WTC11 (cell line): Measurements from ENCODE around the gene RFX4. TPM values are rescaled to one million over a fixed set of nuclear protein-coding genes. Genes with fewer than 3 reads are reported as not detected.
A peak's percentile ranks its signal among the peaks of the same experiment; 100 is the strongest.

Experiments
- ATAC-seq: fragments of 200-7000 bp; cut with Tn5 transposase; 2 replicates; pipeline ENCODE4 v1.10.0; 2021; ENCODE audit warnings: mild to moderate bottlenecking, moderate library complexity
- CTCF ChIA-PET: fragments of 300-600 bp; sonication (Branson Sonifier 250); formaldehyde crosslinking; loops from one replicate; lab custom pipeline; 2021; ENCODE audit warnings: antibody characterized with exemption; lab: Charles Lee
- POLR2A ChIA-PET: fragments of 350-600 bp; sonication (Branson Sonifier 250); formaldehyde crosslinking; loops from one replicate; lab custom pipeline; 2021; ENCODE audit warnings: antibody characterized with exemption; lab: Charles Lee
- DNase-seq: peaks from one replicate; pipeline ENCODE4 v3.0.0; 2021; ENCODE audit warnings: low spot score
- H3K27ac Mint-ChIP-seq: 2 replicates; pipeline ENCODE4 v1.8.0; 2021; ENCODE audit warnings: mixed read lengths
- H3K27me3 Mint-ChIP-seq: 2 replicates; pipeline ENCODE4 v1.8.0; 2021; ENCODE audit warnings: low read depth, mild to moderate bottlenecking, moderate library complexity, mixed read lengths
- H3K36me3 Mint-ChIP-seq: 2 replicates; pipeline ENCODE4 v1.8.0; 2021; ENCODE audit warnings: mixed read lengths
- H3K4me1 Mint-ChIP-seq: 2 replicates; pipeline ENCODE4 v1.8.0; 2022; ENCODE audit warnings: mixed read lengths
- H3K4me3 Mint-ChIP-seq: 2 replicates; pipeline ENCODE4 v1.8.0; 2021; ENCODE audit warnings: mild to moderate bottlenecking, moderate library complexity, mixed read lengths
- H3K9me3 Mint-ChIP-seq: 2 replicates; pipeline ENCODE4 v1.8.0; 2021; ENCODE audit warnings: mixed read lengths
- ARID4B ChIP-seq: sonication (generic); formaldehyde crosslinking; IDR thresholded peaks from 2 replicates; pipeline ENCODE4 v1.8.0; 2023; ENCODE audit warnings: missing genetic modification reagents, mild to moderate bottlenecking, borderline replicate concordance
- ATF6 ChIP-seq: sonication (generic); formaldehyde crosslinking; IDR thresholded peaks from 2 replicates; pipeline ENCODE4 v1.8.1; 2023; ENCODE audit warnings: mild to moderate bottlenecking, missing genetic modification reagents
- CTCF ChIP-seq: fragments of 200-600 bp; IDR thresholded peaks from 2 replicates; pipeline ENCODE4 v1.8.0; 2022; ENCODE audit warnings: antibody characterized with exemption
- JUN ChIP-seq: sonication (generic); formaldehyde crosslinking; IDR thresholded peaks from 2 replicates; pipeline ENCODE4 v1.8.0; 2023; ENCODE audit warnings: mild to moderate bottlenecking, missing genetic modification reagents
- KAT7 ChIP-seq: sonication (generic); formaldehyde crosslinking; IDR thresholded peaks from 2 replicates; pipeline ENCODE4 v1.8.1; 2023; ENCODE audit warnings: missing genetic modification reagents, mild to moderate bottlenecking, borderline replicate concordance
- NFYB ChIP-seq: sonication (generic); formaldehyde crosslinking; conservative IDR thresholded peaks from 2 replicates; pipeline ENCODE4 v1.8.0; 2022; ENCODE audit warnings: low read depth, missing genetic modification reagents
- NR2C2 ChIP-seq: sonication (generic); formaldehyde crosslinking; IDR thresholded peaks from 2 replicates; pipeline ENCODE4 v1.8.0; 2022; ENCODE audit warnings: mild to moderate bottlenecking, missing genetic modification reagents
- RELA ChIP-seq: sonication (generic); formaldehyde crosslinking; IDR thresholded peaks from 2 replicates; pipeline ENCODE4 v1.8.1; 2022; ENCODE audit warnings: missing genetic modification reagents, mild to moderate bottlenecking, borderline replicate concordance
- RORB ChIP-seq: fragments of 250-450 bp; sonication (Bioruptor Pico); IDR thresholded peaks from 2 replicates; pipeline ENCODE4 v1.9.0; 2021; ENCODE audit warnings: mild to moderate bottlenecking
- SMAD4 ChIP-seq: sonication (generic); formaldehyde crosslinking; IDR thresholded peaks from 2 replicates; pipeline ENCODE4 v1.8.0; 2022; ENCODE audit warnings: mild to moderate bottlenecking, missing genetic modification reagents
- TEAD4 ChIP-seq: sonication (generic); formaldehyde crosslinking; IDR thresholded peaks from 2 replicates; pipeline ENCODE4 v1.8.0; 2022; ENCODE audit warnings: mild to moderate bottlenecking, missing genetic modification reagents
- ZBTB21 ChIP-seq: sonication (generic); formaldehyde crosslinking; IDR thresholded peaks from 2 replicates; pipeline ENCODE4 v1.8.1; 2023; ENCODE audit warnings: mild to moderate bottlenecking, missing genetic modification reagents, borderline replicate concordance
- ZNF219 ChIP-seq: sonication (generic); formaldehyde crosslinking; IDR thresholded peaks from 2 replicates; pipeline ENCODE4 v1.8.0; 2023; ENCODE audit warnings: missing genetic modification reagents, mild to moderate bottlenecking, borderline replicate concordance
- ZNF416 ChIP-seq: fragments of 250-450 bp; sonication (Bioruptor Pico); IDR thresholded peaks from 2 replicates; pipeline ENCODE4 v1.9.0; 2021; ENCODE audit warnings: mild to moderate bottlenecking, inconsistent platforms
- ZNF532 ChIP-seq: fragments of 250-450 bp; sonication (Bioruptor Pico); IDR thresholded peaks from 2 replicates; pipeline ENCODE4 v1.9.0; 2021; ENCODE audit warnings: mild to moderate bottlenecking, borderline replicate concordance
- total RNA-seq: library from RNA; stranded (reverse); gene quantifications from 3 replicates; pipeline ENCODE4 v1.2.3, GENCODE V29; 2021
- TF ChIP-seq, protein P1 (sequence below): sonication (generic); formaldehyde crosslinking; IDR thresholded peaks from 2 replicates; pipeline ENCODE4 v1.8.0; 2022; ENCODE audit warnings: missing genetic modification reagents

The RFX4 gene
- total RNA-seq, 1 experiment from 2014 or later = 0.26 TPM

DNA sequence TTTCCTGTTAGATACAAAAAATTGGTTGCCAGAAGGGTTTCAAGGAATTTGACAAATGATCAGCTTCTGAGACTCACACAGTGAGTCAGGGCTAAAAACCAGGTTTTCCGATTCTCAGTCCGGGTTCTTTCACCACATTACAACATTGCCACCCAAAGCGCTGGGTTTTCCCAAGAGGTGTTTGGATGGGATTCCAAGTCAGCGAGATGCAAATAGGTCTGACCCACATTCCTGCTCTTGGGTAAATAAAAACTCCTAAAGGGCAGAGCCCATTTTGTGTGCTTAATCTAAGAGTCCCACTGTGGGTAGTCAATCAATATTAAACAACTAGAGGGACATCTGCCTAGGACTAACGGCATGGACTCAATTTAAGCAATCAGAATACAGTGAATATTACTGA, 186.3 kb downstream of the RFX4 start:
- TF ChIP-seq, protein P1, sequence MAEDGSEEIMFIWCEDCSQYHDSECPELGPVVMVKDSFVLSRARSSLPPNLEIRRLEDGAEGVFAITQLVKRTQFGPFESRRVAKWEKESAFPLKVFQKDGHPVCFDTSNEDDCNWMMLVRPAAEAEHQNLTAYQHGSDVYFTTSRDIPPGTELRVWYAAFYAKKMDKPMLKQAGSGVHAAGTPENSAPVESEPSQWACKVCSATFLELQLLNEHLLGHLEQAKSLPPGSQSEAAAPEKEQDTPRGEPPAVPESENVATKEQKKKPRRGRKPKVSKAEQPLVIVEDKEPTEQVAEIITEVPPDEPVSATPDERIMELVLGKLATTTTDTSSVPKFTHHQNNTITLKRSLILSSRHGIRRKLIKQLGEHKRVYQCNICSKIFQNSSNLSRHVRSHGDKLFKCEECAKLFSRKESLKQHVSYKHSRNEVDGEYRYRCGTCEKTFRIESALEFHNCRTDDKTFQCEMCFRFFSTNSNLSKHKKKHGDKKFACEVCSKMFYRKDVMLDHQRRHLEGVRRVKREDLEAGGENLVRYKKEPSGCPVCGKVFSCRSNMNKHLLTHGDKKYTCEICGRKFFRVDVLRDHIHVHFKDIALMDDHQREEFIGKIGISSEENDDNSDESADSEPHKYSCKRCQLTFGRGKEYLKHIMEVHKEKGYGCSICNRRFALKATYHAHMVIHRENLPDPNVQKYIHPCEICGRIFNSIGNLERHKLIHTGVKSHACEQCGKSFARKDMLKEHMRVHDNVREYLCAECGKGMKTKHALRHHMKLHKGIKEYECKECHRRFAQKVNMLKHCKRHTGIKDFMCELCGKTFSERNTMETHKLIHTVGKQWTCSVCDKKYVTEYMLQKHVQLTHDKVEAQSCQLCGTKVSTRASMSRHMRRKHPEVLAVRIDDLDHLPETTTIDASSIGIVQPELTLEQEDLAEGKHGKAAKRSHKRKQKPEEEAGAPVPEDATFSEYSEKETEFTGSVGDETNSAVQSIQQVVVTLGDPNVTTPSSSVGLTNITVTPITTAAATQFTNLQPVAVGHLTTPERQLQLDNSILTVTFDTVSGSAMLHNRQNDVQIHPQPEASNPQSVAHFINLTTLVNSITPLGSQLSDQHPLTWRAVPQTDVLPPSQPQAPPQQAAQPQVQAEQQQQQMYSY (CRISPR knock-in tag) = peak; percentile 64; the same call in 1 of the 2 replicates
- no peak for TF ChIP-seq RELA (CRISPR knock-in tag)
- TF ChIP-seq ZBTB21 = no peak
- no peaks in the 10 kb centered on the region; the same call in 1 of the 2 replicates for H3K9me3 Mint-ChIP-seq
- ATAC-seq (peak; percentile 14), DNase-seq (peak; percentile 51)
- no peaks in the 10 kb centered on the region; the same call in 1 of the 2 replicates for H3K36me3 Mint-ChIP-seq
- POLR2A ChIA-PET = no interaction called here
- H3K4me3 Mint-ChIP-seq = peak overlapping the region; percentile 60
- CTCF ChIA-PET = no interaction called here
- peak overlapping the region; percentile 94 for H3K27ac Mint-ChIP-seq
- H3K4me1 Mint-ChIP-seq = peaks cover 71% of the 10 kb centered on the region
- no peaks in the 10 kb centered on the region for H3K27me3 Mint-ChIP-seq

DNA sequence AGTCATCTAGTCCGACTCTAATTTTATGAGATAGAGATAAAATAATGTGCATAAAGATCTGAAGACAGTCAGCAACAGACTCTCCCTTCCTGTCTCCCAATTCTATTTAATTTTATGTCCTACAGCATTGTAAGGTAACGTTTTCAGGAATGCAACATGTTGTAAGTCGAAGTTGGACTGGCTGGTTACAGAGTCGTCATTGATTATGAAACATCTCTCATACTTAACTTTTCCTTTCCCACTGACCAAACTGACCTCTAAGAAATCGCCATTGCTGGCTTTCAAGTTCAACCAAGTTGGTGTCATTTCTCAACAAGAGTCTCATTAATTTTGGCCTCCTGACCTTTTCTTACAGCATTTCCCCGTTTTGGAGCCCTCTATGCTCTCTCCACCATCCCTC, 186.7 kb downstream of the RFX4 start:
- ChIA-PET POLR2A (no interaction called here), CTCF (no interaction called here)
- Mint-ChIP-seq H3K27ac (peak overlapping the region; percentile 94), H3K36me3 (no peaks in the 10 kb centered on the region; the same call in 1 of the 2 replicates), H3K27me3 (no peaks in the 10 kb centered on the region), H3K4me3 (peak overlapping the region; percentile 60), H3K4me1 (peaks cover 66% of the 10 kb centered on the region)
- TF ChIP-seq ZNF416 (CRISPR knock-in tag) (no peak), KAT7 (CRISPR knock-in tag) (no peak), JUN (no peak), NFYB (CRISPR knock-in tag) (no peak), ATF6 (CRISPR knock-in tag) (no peak)
- TF ChIP-seq, all 79 proteins: peak for 0
- ATAC-seq (no peak), DNase-seq (no peak)
- no peaks in the 10 kb centered on the region; the same call in 1 of the 2 replicates for H3K9me3 Mint-ChIP-seq

- no peak for ATAC-seq
- CTCF ChIA-PET = interaction anchor here (0.9 to 1.8 kb wide), 2 partner anchors 132 to 148 kb away, joined by 3 to 5 read pairs; no protein-coding TSS in a partner anchor
- no peaks in the 10 kb centered on the region; the same call in 1 of the 2 replicates for H3K36me3 Mint-ChIP-seq
- no peaks in the 10 kb centered on the region for H3K27me3 Mint-ChIP-seq
- H3K9me3 Mint-ChIP-seq = no peaks in the 10 kb centered on the region
- H3K4me1 Mint-ChIP-seq = peaks cover 71% of the 10 kb centered on the region
- H3K27ac Mint-ChIP-seq = no peak overlapping the region
- no peak for DNase-seq
- POLR2A ChIA-PET = no interaction called here
- no peak overlapping the region for H3K4me3 Mint-ChIP-seq
- no peak for TF ChIP-seq ARID4B (CRISPR knock-in tag)
- no peak for TF ChIP-seq ZNF416 (CRISPR knock-in tag)
- no peak for TF ChIP-seq NR2C2 (CRISPR knock-in tag)
- TF ChIP-seq NFYB (CRISPR knock-in tag) = no peak
- TF ChIP-seq SMAD4 = no peak
- TF ChIP-seq CTCF = no peak
- TF ChIP-seq RORB = no peak
- TF ChIP-seq ZNF219 (CRISPR knock-in tag) = no peak
- TF ChIP-seq ZNF532 (CRISPR knock-in tag) = no peak
- TF ChIP-seq TEAD4 = no peak
Observed at GRCh38 chr12:106771425-106771824, 188.6 kb downstream of the RFX4 start.
